Nephron progenitor cell (in vitro differentiated cells): ENCODE results near the gene TMEM26.

ENCODE experiments used
- DNase-seq: peaks from one replicate; pipeline ENCODE4 v3.0.0; 2021
- H3K27ac Mint-ChIP-seq: 2 replicates; pipeline ENCODE4 v1.8.0; 2021; ENCODE audit warnings: mild to moderate bottlenecking, moderate library complexity, mixed read lengths
- H3K27me3 Mint-ChIP-seq: 2 replicates; pipeline ENCODE4 v1.8.0; 2021; ENCODE audit warnings: mild to moderate bottlenecking, low read depth, mixed read lengths; ENCODE audit not compliant: poor library complexity
- H3K36me3 Mint-ChIP-seq: 2 replicates; pipeline ENCODE4 v1.8.0; 2021; ENCODE audit warnings: low read depth, mixed read lengths
- H3K4me1 Mint-ChIP-seq: 2 replicates; pipeline ENCODE4 v1.8.0; 2021; ENCODE audit warnings: mixed read lengths
- H3K4me3 Mint-ChIP-seq: 2 replicates; pipeline ENCODE4 v1.8.0; 2021; ENCODE audit warnings: mild to moderate bottlenecking, moderate library complexity, mixed read lengths
- H3K9me3 Mint-ChIP-seq: 2 replicates; pipeline ENCODE4 v1.8.0; 2021; ENCODE audit warnings: mild to moderate bottlenecking, moderate library complexity, mixed read lengths
- TF ChIP-seq, protein P1 (sequence below): fragments of 200-600 bp; sonication (generic); IDR thresholded peaks from 2 replicates; pipeline ENCODE4 v1.5.0; 2021; ENCODE audit warnings: antibody characterized with exemption

Gene TMEM26

DNA sequence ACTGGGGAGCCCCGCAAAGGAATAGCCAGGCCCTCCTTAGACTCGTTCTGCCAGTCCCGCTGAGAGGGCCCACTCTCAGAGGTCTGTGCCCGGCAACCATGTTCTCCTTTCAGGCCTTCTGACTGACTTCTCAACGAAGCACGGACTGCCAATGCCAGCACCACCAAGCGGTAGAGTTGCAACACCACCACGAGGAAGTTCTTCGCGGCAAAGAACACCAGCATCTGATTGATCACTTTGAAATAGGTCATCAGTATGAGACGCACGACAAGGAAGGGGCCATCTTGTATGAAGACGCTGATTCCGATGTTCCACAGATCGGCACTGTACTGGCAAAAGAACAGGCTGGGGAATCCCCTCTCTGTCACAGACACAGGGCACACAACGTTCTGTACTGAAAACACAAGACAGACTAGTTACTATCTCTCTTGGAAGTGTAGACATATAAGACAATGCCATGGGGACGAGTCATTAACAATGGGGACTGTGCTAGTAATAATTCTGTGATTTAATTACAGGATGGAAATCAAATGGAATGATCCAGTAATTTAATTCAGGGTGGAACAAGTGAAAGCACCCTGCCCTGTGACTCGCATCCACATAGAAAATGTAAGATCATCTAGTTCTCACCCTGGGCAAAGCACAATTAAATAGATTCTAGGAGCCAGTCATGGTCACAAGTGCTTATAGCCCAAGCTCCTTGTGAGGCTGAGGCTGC, 42.7 kb downstream of the TMEM26 start:
- peak overlapping the region; percentile 80 for H3K27ac Mint-ChIP-seq
- no peak for DNase-seq
- no peaks in the 10 kb centered on the region for H3K27me3 Mint-ChIP-seq
- H3K9me3 Mint-ChIP-seq, result no peaks in the 10 kb centered on the region
- H3K4me3 Mint-ChIP-seq, result no peak overlapping the region
- peaks cover 4% of the 10 kb centered on the region for H3K4me1 Mint-ChIP-seq
- H3K36me3 Mint-ChIP-seq, result no peaks in the 10 kb centered on the region
- TF ChIP-seq, protein P1, sequence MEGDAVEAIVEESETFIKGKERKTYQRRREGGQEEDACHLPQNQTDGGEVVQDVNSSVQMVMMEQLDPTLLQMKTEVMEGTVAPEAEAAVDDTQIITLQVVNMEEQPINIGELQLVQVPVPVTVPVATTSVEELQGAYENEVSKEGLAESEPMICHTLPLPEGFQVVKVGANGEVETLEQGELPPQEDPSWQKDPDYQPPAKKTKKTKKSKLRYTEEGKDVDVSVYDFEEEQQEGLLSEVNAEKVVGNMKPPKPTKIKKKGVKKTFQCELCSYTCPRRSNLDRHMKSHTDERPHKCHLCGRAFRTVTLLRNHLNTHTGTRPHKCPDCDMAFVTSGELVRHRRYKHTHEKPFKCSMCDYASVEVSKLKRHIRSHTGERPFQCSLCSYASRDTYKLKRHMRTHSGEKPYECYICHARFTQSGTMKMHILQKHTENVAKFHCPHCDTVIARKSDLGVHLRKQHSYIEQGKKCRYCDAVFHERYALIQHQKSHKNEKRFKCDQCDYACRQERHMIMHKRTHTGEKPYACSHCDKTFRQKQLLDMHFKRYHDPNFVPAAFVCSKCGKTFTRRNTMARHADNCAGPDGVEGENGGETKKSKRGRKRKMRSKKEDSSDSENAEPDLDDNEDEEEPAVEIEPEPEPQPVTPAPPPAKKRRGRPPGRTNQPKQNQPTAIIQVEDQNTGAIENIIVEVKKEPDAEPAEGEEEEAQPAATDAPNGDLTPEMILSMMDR, result no peak

GRCh38 chr10:61409157-61409556, 44.0 kb downstream of the TMEM26 start:
- Mint-ChIP-seq H3K4me1 (peaks cover 4% of the 10 kb centered on the region), H3K9me3 (no peaks in the 10 kb centered on the region), H3K4me3 (no peak overlapping the region), H3K27ac (no peak overlapping the region), H3K36me3 (no peaks in the 10 kb centered on the region), H3K27me3 (no peaks in the 10 kb centered on the region)
- TF ChIP-seq, protein P1, result no peak
- DNase-seq, result no peak

- Mint-ChIP-seq H3K27ac (no peak overlapping the region), H3K4me1 (peaks cover 4% of the 10 kb centered on the region), H3K27me3 (no peaks in the 10 kb centered on the region), H3K36me3 (no peaks in the 10 kb centered on the region), H3K9me3 (no peaks in the 10 kb centered on the region), H3K4me3 (no peak overlapping the region)
- DNase-seq, result no peak
- TF ChIP-seq, protein P1, result no peak
Measured at GRCh38 chr10:61408105-61408504, 45.1 kb downstream of the TMEM26 start.

DNA sequence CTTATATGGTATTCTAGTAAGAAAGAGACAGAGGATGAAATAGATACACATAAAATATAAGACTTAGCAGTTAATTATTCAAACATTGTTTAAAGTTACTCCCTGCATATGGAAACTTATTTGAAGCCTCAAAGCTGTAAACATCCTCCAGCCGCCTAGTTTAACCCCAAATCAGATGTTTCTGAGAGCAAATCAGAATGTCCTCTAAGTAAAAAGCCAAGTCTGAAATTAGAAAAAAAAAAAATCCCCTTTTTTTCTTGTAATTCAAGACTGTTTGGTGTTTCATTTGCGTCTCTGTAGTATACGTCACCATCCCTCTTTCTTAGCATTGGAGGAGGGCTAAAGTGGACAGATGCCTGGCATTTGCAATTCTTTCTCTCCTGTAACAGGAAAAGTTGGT, 46.4 kb downstream of the TMEM26 start:
- DNase-seq, result no peak
- Mint-ChIP-seq H3K4me3 (no peak overlapping the region), H3K36me3 (no peaks in the 10 kb centered on the region), H3K4me1 (peaks cover 4% of the 10 kb centered on the region), H3K9me3 (no peaks in the 10 kb centered on the region), H3K27ac (no peak overlapping the region), H3K27me3 (no peaks in the 10 kb centered on the region)
- TF ChIP-seq, protein P1, result no peak

GRCh38 chr10:61406242-61406641, 46.9 kb downstream of the TMEM26 start:
- no peak overlapping the region for H3K27ac Mint-ChIP-seq
- no peaks in the 10 kb centered on the region for H3K36me3 Mint-ChIP-seq
- no peaks in the 10 kb centered on the region for H3K27me3 Mint-ChIP-seq
- H3K9me3 Mint-ChIP-seq, result no peaks in the 10 kb centered on the region
- no peak overlapping the region for H3K4me3 Mint-ChIP-seq
- peaks cover 4% of the 10 kb centered on the region for H3K4me1 Mint-ChIP-seq
- TF ChIP-seq, protein P1, result no peak
- no peak for DNase-seq

GRCh38 chr10:61404751-61405150, 48.4 kb downstream of the TMEM26 start:
- H3K9me3 Mint-ChIP-seq, result no peaks in the 10 kb centered on the region
- peaks cover 4% of the 10 kb centered on the region for H3K4me1 Mint-ChIP-seq
- H3K4me3 Mint-ChIP-seq, result no peak overlapping the region
- no peaks in the 10 kb centered on the region for H3K27me3 Mint-ChIP-seq
- DNase-seq, result no peak
- H3K36me3 Mint-ChIP-seq, result no peaks in the 10 kb centered on the region
- no peak overlapping the region for H3K27ac Mint-ChIP-seq
- TF ChIP-seq, protein P1, result no peak
